ENCODE data around the gene KIT.

The KIT gene

DNA sequence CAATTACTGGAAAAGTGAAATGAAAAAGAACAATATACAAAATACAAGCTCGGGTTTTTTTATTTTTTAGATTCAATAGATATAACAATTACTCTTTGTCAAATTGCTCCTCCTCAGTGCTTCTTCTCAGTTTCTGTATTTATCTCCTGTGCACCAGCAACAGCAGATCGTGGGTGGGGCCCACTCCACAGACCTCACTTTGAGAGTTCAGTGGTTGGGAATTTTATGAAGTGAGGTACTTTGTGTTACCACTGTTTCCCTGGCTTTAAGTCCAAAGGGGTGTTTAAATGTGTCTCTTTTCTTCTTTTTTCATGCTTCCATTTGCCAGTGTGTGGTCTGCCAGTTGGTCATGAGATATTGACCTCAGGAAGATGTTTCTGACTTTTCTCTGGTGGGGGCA is 54.4 kb downstream of the KIT start:
- TF ChIP-seq, protein P1, sequence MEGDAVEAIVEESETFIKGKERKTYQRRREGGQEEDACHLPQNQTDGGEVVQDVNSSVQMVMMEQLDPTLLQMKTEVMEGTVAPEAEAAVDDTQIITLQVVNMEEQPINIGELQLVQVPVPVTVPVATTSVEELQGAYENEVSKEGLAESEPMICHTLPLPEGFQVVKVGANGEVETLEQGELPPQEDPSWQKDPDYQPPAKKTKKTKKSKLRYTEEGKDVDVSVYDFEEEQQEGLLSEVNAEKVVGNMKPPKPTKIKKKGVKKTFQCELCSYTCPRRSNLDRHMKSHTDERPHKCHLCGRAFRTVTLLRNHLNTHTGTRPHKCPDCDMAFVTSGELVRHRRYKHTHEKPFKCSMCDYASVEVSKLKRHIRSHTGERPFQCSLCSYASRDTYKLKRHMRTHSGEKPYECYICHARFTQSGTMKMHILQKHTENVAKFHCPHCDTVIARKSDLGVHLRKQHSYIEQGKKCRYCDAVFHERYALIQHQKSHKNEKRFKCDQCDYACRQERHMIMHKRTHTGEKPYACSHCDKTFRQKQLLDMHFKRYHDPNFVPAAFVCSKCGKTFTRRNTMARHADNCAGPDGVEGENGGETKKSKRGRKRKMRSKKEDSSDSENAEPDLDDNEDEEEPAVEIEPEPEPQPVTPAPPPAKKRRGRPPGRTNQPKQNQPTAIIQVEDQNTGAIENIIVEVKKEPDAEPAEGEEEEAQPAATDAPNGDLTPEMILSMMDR (IDR thresholded peaks at IDR 0.05), result no peak

DNA sequence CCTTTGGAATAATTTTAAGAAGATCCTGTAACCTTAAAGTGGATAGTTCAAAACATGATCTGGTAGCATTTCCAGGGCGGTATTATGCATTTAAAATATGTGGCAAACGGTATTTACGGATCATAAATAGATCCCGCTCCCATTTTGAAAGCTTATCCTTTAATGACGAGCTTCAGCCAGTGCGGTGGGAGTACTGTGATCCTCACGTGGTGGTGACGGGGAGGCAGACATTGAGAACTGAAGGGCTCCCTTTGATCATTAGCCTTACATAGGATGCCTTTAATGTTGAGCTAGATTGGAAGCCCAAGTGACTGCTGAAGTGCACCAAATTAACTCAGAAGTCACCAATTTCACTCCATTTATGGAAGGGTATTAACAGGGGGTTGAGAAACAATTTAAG is 56.9 kb downstream of the KIT start:
- TF ChIP-seq, protein P1 (IDR thresholded peaks at IDR 0.05), result no peak

DNA sequence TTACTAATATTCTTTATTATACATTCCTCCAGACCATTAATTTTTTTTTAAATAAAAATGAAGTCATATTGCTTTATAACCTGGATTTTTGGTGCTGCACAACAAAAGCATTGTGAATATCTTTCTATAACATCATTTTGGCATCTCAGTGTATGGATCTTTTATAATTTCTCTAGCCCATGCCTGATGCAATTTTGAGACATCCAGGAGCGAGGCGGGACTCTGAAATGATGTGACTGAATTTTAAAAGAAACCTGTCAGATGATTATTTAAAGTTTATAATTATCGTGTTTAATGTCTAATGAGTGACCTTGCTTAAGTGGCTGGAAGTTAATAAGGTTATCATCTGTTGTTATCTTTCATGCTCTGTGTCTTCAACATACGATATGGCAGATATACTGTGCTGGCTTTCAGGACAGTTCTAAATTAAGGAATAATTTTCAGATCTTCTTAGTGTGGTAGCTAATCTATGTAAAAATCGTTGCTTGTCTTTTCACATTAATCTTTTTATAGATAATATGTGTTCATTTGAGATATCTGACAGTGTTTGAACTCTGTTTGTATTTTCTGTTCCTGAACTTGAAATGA is 58.8 kb downstream of the KIT start:
- TF ChIP-seq, protein P1 (IDR thresholded peaks at IDR 0.05), result no peak

DNA sequence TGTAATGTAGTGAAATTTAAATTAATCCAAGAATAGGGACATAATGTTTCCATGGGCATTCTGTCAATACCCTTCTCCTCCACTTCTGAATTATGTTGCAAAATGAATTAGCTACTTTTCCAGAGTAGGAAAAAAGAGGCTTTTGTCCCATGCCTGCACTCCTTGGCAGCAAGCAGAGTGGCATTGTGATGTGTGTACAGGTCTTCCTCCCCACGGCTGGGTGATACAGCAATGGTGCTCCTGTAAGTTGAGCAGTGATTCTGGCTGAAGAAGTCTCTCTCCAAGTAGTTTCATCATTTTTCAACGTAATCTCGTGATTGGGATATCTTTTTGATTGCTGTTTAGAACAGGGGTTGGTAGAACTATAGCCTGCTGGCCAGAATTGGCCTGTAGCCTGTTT is 59.9 kb downstream of the KIT start:
- TF ChIP-seq, protein P1 (IDR thresholded peaks at IDR 0.05), result no peak

DNA sequence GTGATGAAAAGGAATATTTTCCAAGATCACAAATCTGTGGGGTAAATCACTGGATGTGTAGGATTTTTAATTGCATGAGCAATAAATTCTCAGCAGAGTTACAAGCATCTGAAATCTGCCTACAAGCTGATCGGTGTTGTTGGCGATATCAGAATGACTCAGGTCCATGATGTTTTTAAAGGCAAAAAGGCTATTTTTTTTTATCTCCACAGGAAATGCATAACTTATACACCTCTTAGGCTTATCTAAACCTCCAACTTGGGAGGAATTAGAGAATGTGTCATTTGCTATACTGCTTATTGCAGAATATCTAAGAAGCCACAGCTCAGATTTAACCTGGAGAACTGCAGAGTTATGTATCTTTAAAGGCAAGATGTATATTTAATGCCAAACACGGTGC is 61.6 kb downstream of the KIT start:
- TF ChIP-seq, protein P1 (IDR thresholded peaks at IDR 0.05), result no peak

DNA sequence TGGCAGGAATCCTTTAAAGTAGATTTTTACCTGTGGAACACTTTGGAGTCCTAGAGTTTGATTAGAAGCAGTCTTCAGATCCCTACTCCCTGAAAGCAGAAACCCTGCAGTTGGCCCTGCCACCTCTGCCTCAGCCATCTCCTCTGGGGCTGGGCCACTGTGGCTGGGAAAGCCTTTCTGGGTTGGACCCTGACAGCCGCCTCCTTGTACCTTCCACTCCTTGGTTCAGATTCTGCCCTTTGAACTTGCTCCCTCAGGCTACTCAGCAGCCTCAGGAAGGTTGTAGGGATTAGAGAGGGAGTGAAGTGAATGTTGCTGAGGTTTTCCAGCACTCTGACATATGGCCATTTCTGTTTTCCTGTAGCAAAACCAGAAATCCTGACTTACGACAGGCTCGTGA is 65.5 kb downstream of the KIT start:
- TF ChIP-seq, protein P1 (IDR thresholded peaks at IDR 0.05), result no peak

DNA sequence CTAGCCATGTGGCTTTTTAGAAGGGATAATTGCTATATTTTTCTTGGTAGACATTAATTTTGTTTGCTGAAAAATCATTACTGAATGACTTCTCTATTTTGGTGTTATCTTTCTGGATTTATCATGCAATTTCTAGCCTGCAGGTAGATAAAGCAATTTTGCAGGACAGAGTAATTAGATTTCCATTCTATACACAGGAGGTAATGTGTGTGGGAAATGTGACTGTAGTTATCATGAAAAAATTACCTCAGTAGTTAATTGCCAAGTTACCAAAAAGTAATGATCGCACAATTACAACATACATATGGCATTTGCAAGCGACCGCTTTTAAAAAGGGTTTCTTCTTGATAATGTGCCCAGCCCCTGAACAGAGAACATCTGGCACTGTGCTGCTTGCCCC is 66.1 kb downstream of the KIT start:
- TF ChIP-seq, protein P1 (IDR thresholded peaks at IDR 0.05), result no peak

DNA sequence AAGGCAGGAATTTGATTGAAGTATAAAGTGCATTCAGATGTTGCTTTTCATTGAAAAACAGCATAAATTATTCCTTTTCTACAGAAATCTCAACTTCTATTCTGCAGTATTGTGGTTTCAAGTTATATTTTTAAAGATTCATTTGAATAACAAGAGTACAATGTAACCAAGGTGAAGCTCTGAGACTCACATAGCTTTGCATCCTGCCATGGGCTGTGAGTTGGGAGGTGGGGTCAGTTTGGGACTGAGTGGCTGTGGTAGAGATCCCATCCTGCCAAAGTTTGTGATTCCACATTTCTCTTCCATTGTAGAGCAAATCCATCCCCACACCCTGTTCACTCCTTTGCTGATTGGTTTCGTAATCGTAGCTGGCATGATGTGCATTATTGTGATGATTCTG is 69.2 kb downstream of the KIT start:
- TF ChIP-seq, protein P1 (IDR thresholded peaks at IDR 0.05), result no peak

Measured in LNCAP (cell line).